Ramos (cell line): Measurements from ENCODE around the gene TAGAP.
"Not testable (repeated sequence)": the region's sequence is repeated elsewhere in the genome, so short reads cannot be mapped to it uniquely, and the experiment has no call there.

Experiments
- in situ Hi-C: fragments of 300-500 bp; cut with MboI; formaldehyde crosslinking; loops from one replicate; pipeline ENCODE4 v1.14.3; 2022; ENCODE audit warnings: low sequenced_read_pairs; ENCODE audit not compliant: unreplicated experiment

The TAGAP gene

DNA sequence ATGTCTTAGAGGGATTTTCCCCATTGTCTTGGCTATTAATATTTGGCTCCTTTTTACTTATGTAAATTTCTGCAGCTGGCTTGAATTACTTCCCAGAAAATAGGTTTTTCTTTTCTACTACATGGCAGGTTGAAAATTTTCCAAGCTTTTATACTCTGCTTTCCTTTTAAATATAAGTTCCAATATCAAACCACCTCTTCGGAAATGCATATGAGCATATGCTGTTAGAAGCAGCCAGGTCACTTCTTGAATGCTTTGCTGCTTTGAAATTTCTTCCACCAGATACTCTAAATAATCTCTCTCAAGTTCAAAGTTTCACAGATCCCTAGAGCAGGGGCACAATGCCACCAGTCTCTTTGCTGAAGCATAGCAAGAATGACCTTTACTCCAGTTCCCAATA is 19.6 kb downstream of the TAGAP start:
- in situ Hi-C loops: not testable (repeated sequence)

DNA sequence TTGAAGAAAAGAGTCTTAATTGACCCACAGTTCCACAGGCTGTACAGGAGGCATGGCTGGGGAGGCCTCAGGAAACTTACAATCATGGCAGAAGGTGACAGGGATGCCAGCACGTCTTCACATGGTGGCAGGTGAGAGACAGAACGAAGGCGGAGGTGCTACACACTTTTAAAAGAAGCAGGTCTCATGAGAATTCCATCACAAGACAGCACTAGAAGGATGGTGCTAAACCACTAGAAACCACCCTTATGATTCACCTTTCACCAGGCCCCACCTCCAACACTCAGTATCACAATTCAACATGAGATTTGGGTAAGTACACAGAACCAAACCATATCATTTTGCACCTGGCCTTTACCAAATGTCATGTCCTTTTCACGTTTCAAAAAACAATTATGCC is 20.9 kb downstream of the TAGAP start:
- in situ Hi-C loops: no loop called here

DNA sequence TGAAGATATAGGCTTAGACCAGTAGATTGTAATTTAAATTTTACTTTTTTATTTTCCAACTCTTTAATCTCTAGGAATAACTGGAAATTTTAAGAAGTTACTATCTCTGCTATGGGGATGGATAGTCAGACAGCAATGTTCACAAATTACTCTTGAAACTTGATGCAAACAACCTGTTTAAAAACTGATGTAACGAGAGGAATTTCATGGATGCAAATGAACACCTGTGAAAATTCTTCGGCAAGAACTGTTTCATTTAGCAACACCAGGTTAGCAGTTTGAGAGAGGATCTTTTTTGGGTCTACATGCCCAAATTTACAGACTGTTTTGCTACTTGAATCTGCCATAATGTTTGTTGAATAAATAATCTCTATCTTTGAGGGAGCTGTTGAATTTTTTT is 24.8 kb downstream of the TAGAP start:
- in situ Hi-C loops: no loop called here

DNA sequence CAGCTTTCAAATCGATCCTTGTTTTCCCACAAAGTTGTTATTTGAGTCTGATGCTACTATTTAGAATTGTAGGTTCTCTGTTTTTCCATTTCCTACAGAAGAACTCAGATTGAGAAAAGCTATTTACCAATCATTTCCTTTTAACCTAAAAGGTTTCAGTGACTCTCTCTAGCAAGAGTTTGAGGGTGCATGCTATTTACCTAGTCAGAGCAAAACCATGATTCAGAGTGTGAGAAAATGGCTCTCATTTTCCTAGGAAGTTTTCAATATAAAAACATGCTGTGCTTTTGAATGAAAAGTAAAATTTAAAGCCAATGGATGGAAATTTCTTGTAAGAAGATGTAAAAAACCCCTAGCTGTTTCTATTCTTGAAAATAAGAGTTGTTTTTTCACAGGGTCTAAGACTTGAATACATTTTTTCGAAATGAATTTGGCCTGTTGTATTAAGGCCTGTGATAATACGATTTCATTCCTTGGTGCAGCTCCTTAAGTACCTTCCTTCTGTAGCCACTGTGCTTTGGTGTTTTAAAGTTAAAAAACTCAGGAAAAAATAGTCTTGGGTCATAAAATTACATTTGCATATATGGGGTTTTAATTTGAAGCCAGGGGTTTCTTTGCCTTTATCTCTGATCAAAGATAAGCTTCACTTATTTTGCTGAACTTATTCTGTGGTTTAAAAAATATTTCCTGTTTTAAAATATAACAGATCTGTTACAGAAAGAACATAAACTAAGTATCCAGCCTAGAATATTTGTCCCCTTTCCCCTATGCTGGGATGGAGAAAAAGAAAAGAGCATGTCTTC is 26.8 kb downstream of the TAGAP start:
- in situ Hi-C loops: no loop called here

DNA sequence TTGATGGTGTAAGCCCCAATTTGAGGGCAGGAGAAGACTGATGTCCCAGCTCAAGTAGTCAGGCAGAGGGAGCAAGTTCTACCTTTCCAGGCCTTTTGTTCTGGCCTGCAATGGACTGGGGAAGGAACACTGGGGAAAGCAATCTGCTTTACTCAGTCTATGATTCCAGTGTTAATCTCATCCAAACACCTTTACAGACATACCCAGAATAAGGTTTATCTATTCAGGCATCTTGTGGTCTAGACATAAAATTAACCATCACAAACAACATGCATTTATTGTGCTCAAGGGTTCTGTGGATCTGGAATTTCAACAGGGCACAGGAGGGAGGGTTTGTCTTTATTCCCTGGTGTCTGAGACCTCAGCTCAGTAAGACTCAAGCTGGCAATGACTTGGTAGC is 30.4 kb downstream of the TAGAP start:
- in situ Hi-C loops: loop anchor here (5.0 kb wide), 1 partner anchor 88 kb away; no protein-coding TSS in a partner anchor

DNA sequence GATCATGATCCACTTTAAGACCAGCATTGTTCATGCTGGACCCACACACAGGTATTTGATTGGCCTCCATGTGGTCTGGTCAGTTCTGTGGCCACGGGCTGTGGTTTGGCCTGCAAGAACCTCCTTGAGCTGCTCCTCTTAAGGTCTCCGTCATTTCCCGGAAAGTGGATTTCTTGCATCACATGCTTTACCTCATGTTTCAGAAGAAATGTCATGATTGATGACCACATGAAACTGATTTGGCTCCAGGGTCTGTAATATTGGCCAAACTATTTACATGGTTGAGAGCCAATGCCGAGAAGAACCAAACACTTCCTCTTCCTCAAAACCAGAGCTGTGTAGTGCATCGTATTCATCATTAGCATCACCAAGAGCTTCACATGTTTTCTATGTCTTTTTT is 31.6 kb downstream of the TAGAP start:
- in situ Hi-C loops: loop anchor here (5.0 kb wide), 1 partner anchor 89 kb away; no protein-coding TSS in a partner anchor

DNA sequence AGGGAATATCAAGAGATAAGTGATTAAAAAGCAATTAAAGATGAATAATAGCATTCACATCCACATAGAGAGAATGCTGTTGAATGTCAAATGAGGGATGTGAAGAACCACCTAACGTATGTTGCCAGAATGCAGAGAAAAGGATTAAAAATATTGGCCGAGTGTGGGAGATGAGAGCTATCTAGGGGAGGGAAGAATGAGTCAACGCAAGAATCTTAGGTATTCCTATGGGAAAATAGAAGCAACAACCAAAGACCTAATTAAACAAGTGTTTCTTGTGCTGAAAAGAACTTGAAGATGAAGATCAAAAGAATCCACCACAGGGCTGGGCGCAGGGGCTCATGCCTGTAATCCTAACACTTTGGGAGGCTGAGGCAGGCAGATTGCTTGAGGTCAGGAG is 32.6 kb downstream of the TAGAP start:
- in situ Hi-C loops: loop anchor here (5.0 kb wide), 1 partner anchor 90 kb away; no protein-coding TSS in a partner anchor

DNA sequence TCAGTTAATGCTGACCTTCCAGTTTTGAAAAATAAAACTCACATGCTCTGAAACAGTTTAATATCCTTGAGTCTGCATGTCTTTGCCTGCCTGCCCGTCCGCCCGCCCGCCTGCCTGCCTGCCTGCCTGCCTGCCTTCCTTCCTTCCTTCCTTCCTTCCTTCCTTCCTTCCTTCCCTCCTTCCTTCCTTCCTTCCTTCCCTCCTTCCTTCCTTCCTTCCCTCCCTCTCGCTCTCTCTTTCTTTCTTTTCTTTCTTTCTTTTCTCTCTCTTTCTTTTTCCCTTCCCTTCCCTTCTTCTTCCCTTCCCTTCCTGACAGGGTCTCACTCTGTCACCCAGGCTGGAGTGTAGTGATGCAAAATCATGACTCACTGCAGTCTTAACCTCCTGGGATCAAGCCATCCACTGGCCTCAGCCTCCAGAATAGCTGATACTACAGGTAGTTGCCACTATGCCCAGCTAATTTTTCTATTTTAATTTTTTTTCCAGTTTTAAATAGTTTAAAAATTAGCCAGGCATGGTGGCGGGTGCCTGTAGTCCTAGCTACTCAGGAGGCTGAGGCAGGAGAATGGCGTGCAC is 34.7 kb downstream of the TAGAP start:
- in situ Hi-C loops: loop anchor here (5.0 kb wide), 1 partner anchor 92 kb away; no protein-coding TSS in a partner anchor

DNA sequence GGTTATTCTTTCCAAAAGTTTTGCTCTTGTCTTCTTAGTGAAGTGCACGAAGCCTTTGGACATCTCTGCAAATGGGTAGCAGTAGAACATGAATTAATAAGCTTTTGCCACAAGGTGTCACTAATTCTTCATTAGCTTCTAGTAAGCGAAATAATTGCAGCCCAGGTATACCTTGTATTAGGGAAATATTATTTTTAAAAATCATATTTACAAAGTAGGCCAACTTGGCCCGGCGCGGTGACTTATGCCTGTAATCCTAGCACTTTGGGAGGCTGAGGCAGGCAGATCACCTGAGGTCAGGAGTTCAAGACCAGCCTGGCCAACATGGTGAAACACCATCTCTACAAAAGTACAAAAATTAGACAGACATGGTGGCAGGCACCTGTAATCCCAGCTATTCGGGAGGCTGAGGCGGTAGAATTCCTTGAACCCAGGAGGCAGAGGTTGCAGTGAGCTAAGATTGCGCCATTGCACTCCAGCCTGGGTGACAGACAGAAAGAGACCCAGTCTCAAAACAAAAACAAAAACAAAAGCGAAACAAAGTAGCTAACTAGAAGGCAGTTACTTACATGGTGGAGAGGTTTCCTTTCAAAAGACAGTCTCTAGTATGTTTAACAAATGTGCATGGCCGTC is 36.0 kb downstream of the TAGAP start:
- in situ Hi-C loops: loop anchor here (5.0 kb wide), 1 partner anchor 124 kb away; no protein-coding TSS in a partner anchor

DNA sequence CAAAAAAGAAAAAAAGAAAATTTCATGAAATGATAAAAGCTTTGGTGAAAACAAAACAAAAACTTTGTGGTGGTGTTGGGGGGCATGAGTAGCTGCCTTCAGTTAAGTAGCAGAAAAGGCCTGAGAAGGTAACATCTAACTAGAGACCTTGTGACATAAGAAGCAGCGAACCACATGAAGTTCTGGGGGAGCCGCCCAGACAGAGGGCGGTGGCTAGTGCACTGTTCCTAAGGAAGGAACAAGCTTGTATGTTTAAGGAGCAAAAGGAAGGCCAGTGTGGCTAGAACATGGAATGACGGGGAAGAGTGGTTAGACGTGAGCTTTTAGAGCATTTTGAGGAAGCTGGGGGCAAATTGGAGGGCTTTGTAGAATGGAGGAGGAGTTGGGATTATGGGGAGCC is 37.3 kb downstream of the TAGAP start:
- in situ Hi-C loops: loop anchor here (5.0 kb wide), 1 partner anchor 125 kb away; no protein-coding TSS in a partner anchor

DNA sequence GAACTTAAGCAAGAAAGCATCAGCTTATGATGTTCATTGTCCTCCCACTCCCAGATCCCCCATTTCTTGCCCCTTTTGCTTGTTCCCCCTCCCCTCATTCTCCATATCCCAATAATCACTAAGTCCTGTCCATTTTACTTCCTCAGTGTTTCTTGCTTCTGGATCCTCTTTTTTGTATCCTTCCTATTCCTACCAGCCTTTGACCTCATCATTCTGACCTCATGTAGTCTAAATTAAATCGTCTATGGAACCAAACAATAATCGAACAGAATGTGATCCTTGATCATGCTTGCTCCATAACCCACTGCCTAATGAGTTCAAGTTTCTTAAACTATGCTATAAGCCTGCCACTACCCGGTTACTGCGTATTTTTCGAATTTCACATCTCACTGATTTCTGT is 39.4 kb downstream of the TAGAP start:
- in situ Hi-C loops: loop anchor here (5.0 kb wide), 1 partner anchor 127 kb away; no protein-coding TSS in a partner anchor

DNA sequence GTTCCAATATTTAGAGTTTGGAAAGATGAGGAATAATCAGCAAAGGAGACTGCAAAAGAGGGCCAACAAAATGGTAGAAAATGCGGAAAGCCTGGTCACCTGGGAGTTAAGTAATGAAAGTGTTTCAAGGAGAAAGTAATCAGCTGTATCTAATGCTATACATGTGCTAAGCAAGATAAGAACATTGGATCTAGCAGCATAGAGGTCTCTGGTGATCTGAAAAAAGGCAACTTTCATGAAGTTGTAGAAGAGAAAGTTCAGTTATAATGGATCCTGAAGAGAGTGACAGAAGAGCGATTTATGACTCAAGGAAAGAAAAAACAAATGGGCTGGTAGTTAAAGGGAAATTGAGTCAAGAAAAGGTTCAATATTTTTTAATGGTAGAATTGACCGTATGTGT is 40.2 kb downstream of the TAGAP start:
- in situ Hi-C loops: no loop called here

DNA sequence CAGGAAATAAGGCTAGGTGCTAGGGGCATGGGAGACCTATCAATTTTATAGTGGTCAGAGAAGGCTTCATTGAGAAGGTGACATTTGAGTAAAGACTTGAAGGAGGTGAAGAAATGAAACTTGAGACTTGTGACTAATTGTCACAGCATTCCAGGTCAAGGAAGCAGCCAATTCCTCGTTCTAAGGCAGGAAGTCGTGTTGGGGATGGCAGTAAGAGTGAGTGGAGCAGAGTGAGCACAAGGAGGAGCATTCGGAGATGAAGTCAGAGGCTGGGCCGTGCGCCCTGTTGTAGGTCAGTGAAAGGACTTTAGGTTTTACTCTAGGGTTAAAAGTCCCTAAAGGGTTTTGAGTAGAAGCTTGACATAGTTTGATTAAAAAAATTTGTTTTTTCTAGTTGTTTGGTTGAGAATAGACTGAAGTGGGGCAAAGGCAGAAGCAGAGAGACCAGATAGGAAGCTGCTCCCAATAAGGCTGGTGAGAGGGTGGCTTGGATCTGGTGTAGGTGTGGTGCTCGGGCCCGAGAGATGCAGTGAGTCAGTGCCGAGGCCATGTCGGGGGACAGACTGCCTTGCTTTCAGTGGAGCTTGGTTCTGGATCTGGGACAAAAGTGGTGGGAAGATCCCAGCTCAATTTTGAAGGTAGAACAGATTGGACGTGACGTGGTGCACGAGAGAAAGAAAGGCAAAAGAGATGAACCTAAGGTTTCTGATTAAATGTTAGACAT is 42.2 kb downstream of the TAGAP start:
- in situ Hi-C loops: no loop called here

DNA sequence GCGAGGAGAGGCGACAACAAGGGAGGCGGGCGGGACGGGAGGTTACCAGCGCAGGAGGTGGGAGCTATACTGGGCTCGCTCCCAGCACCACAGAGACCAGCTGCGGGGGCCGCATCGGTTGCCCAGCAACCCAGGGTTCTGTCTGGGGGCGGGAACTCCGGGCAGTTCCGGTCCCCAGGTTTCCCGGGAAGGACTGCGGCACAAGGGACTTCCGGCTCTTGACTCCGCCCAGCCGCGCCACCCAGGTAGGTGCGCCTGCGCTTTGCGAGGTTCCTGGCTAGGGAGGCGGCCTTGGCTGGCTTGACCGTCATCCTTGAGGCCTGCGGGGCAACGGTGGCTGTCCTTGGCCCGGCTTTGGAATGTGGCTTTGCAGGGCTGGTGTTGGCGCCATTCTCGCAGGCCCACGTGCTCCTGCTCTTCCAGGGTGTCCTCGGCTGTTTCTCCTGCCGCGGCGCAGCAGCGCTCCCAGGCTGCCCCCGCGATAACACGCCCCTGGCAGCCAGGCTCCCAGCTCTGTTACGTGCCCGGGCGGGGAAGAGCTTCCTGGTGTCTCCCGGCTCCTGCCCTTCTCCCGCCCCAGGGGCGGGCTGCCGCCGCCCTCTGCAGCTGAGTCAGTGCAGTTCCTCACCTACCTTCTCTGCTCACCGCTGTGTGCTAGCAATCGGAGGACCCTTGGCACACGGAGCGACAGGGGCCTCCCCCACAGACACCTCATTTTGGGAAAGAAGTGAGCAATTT is 45.0 kb downstream of the TAGAP start, which contains the start of gene RSPH3:
Gene RSPH3 (minus strand): TSS at position 537 of the 738 bp plus-strand sequence. CDS start 652 bp downstream, outside the sequence.
- in situ Hi-C loops: no loop called here

DNA sequence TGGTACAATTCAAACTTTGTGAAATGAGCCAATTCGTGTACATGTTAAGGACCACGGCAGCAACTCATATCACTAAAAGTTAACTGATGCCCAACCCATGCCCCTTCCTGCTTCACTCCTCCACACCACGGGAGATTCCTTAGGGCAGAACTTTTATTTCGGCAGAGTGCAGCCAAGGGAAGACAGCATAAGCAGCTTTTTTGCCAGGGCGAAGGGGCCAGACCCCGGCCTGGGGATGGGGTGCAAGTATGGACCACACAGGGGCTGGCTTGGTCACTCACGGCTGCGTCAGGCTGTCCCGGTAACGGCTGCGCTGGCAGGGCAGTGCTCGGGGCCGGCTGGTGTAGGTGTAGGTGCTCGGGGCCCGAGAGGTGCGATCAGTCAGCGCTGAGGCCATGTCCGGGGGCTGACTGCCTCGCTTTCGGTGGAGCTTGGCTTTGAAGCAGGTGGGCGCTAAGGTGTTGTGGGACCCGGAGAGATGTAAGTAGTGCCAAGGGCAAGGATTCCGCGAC is 45.6 kb downstream of the TAGAP start:
- in situ Hi-C loops: no loop called here

DNA sequence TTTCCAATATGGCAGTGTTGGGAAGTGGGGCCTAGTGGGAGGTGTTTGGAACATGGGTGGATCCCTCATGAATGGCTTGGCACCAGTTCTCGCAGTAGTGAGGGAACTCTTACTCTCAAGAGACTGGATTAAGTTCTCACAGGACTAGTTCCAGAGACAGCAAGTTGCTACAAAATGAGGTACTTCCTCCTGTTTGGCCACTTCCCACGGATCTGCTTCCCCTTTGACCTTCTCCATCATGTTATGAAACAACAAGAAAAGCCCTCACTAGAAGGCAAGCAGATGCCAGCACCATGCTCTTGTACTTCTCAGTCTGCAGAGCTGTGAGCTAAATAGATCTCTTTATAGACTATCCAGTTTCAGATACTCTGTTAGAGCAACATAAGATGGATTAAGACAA is 47.9 kb downstream of the TAGAP start:
- in situ Hi-C loops: no loop called here

DNA sequence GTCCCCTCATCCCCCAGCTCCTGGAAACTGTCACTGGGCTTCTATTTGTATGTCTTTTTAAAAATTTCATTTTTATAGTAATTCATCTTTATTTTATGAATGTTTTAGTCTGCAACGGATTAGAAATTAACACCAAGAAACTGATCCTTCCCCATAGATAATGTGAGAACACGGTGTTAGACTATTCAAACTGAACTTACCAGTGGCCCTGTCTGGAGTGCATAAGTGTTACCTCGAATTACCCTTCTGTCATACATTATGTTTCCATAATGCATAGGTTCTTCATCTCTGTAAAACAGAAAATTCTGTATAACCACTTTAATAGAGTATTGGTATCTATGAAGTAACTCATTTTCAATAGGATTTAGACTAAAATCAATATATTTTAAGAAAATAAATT is 51.2 kb downstream of the TAGAP start:
- in situ Hi-C loops: no loop called here

DNA sequence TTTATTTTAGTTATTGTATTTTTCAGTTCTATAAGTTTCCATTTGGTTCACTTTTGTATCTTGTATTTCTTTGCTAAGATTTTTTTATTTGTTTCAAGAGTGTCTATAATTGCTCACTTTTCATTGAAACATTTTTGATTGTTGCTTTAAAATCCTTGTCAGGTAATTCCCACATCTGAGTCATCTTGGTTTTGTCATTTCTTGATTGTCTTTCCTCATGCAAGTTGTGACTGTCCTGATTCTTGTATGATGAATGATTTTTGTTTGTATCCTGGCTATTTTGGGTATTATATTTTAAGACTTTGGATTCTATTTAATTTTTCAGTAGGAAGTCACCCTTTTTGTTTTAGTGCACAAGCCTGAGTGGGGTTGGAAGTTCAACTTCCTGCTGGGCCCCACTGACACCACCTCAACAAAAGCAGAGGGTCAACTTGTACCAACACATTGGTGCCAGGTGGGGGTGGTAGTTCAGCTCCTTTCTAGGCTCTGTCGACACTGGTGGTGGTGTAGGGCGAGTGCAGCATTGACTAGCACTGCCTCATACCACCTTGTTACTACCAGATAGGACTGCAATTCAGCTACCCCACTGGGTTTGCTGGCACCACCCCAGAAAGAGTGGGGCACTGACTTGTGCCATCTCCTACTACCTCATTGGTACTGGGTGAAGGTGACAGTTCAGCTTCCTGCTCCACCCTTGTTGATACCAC is 53.6 kb downstream of the TAGAP start:
- in situ Hi-C loops: no loop called here

DNA sequence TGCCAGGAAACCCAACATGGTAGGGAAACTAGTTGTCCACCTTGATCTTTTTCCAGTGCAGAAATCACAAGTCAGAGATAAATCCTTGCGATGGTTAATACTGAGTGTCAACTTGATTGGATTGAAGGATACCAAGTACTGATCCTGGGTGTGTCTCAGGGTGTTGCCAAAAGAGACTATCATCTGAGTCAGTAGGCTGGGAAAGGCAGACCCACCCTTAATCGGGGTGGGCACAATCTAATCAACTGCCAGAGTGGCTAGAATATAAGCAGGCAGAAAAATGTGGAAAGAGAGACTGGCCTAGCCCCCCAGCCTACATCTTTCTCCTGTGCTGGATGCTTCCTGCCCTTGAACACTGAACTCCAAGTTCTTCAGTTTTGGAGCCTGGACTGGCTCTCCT is 55.1 kb downstream of the TAGAP start:
- in situ Hi-C loops: not testable (repeated sequence)
